Colonic mucosa (tissue), 4 donors: Measurements from ENCODE around the gene DNAJB7. TPM values are rescaled to one million over a fixed set of nuclear protein-coding genes. Genes with fewer than 3 reads are reported as not detected.
"Not testable (repeated sequence)": the region's sequence is repeated elsewhere in the genome, so short reads cannot be mapped to it uniquely, and the experiment has no call there.

Experiments used
- DNase-seq: peaks from one replicate; pipeline ENCODE4 v3.0.0-alpha.2; 2020
- H3K27ac ChIP-seq: fragments of 200-600 bp; one replicate; pipeline ENCODE4 v1.8.0; 2021
- H3K27me3 ChIP-seq: fragments of 200-600 bp; one replicate; pipeline ENCODE4 v1.8.0; 2021
- H3K36me3 ChIP-seq: fragments of 200-600 bp; one replicate; pipeline ENCODE4 v1.8.0; 2021
- H3K4me1 ChIP-seq: fragments of 200-600 bp; one replicate; pipeline ENCODE4 v1.8.0; 2021; ENCODE audit warnings: mild to moderate bottlenecking
- H3K4me3 ChIP-seq: fragments of 200-600 bp; one replicate; pipeline ENCODE4 v1.8.0; 2021
- H3K9ac ChIP-seq, 2 donors: one replicate each; pipeline ENCODE4 v1.7.0; 2013; ENCODE audit warnings: control low read depth in 2 of 2, low read depth in 2 of 2, low read length in 2 of 2
- H3K9me3 ChIP-seq: fragments of 200-600 bp; one replicate; pipeline ENCODE4 v1.8.0; 2021
- intact Hi-C: fragments of 100-400 bp; cut with DNase I; formaldehyde crosslinking; loops from one replicate; pipeline ENCODE4 v1.14.1; 2022
- total RNA-seq, 2 donors: library from RNA; stranded (reverse); fragmentation: NEBNext Ultra II Directional in 1 of 2; extraction: Animal tissue kit (Norgen Biotek cat#: 25700) in 1 of 2; gene quantifications; one replicate each; pipeline ENCODE4 v1.2.1, GENCODE V29; 2021
- TF ChIP-seq, protein P1 (sequence below): fragments of 200-600 bp; IDR thresholded peaks from one replicate; pipeline ENCODE4 v1.8.0; 2022; ENCODE audit warnings: antibody characterized with exemption, mild to moderate bottlenecking
- donor health status: healthy.
- donor health status: DM: no; HTN: no; CAD: no.
- donor health status: DM: no; HTN: no; CAD: no.

Gene DNAJB7
- total RNA-seq, 2 donors from 2014 or later: 0.12 to 0.16 TPM

GRCh38 chr22:40844951-40845350 lies 17.0 kb downstream of the DNAJB7 start:
- intact Hi-C loops: loop anchor here (10.0 kb wide), 1 partner anchor 300 kb away; no protein-coding TSS in a partner anchor

GRCh38 chr22:40838486-40838885 lies 23.4 kb downstream of the DNAJB7 start:
- Histone ChIP-seq H3K27ac (no peak overlapping the region), H3K4me3 (no peak overlapping the region), H3K4me1 (peaks cover 5% of the 10 kb centered on the region), H3K27me3 (no peaks in the 10 kb centered on the region), H3K36me3 (peaks cover 7% of the 10 kb centered on the region), H3K9ac (no peak overlapping the region), H3K9me3 (no peaks in the 10 kb centered on the region)
- TF ChIP-seq, protein P1, sequence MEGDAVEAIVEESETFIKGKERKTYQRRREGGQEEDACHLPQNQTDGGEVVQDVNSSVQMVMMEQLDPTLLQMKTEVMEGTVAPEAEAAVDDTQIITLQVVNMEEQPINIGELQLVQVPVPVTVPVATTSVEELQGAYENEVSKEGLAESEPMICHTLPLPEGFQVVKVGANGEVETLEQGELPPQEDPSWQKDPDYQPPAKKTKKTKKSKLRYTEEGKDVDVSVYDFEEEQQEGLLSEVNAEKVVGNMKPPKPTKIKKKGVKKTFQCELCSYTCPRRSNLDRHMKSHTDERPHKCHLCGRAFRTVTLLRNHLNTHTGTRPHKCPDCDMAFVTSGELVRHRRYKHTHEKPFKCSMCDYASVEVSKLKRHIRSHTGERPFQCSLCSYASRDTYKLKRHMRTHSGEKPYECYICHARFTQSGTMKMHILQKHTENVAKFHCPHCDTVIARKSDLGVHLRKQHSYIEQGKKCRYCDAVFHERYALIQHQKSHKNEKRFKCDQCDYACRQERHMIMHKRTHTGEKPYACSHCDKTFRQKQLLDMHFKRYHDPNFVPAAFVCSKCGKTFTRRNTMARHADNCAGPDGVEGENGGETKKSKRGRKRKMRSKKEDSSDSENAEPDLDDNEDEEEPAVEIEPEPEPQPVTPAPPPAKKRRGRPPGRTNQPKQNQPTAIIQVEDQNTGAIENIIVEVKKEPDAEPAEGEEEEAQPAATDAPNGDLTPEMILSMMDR: no peak
- no peak for DNase-seq
- intact Hi-C loops: no loop called here

More at GRCh38 chr22:40844951-40845350, 17.0 kb downstream of the DNAJB7 start:
- TF ChIP-seq, protein P1: no peak
- Histone ChIP-seq H3K27me3 (no peaks in the 10 kb centered on the region), H3K36me3 (no peaks in the 10 kb centered on the region), H3K4me1 (no peaks in the 10 kb centered on the region), H3K9ac (no peak overlapping the region), H3K27ac (no peak overlapping the region), H3K9me3 (no peaks in the 10 kb centered on the region), H3K4me3 (no peak overlapping the region)
- no peak for DNase-seq

DNA sequence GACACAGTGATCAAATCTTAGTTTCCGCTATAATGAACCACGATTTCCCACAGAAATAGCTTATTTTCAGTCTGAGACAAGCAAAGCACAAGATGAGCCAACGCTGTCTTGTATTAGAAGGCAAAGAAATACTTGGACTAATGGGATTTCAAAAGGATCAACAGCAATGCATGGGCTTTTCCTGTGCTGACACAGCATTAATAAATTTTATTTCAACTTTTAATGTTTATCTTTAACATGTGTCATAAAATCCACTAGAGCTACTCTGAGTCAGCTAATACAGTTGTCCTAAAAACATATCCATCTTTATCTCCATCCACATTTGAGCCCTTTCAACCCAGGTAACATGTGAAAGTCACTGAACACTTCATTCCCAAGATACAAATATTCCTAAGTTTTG lies 27.3 kb downstream of the DNAJB7 start:
- H3K4me3 ChIP-seq: no peak overlapping the region
- TF ChIP-seq, protein P1: no peak
- no peak overlapping the region for H3K9ac ChIP-seq
- H3K9me3 ChIP-seq: no peaks in the 10 kb centered on the region
- peaks cover 17% of the 10 kb centered on the region for H3K36me3 ChIP-seq
- intact Hi-C loops: no loop called here
- no peaks in the 10 kb centered on the region for H3K27me3 ChIP-seq
- H3K4me1 ChIP-seq: peaks cover 5% of the 10 kb centered on the region
- no peak overlapping the region for H3K27ac ChIP-seq
- no peak for DNase-seq

DNA sequence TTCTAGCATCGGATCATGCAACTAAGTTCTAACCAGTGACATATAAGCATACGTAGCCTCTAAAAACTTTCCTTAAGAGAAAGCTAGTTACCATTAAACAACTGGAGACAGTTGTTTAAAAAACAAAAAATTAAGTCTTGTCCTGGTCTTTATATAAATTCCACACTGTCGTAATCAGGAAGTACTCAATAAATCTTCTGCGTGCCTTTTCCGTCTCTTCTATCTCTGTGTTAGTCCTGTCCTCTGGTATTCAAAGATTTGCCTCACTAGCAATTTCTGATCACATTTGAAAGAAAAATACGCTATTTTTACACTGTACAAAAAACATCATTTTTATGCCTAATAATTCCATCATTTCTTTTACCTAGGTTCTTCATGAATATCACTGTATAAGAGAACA lies 32.8 kb downstream of the DNAJB7 start:
- Histone ChIP-seq H3K36me3 (peaks cover 17% of the 10 kb centered on the region), H3K27ac (no peak overlapping the region), H3K9ac (no peak overlapping the region), H3K4me1 (no peaks in the 10 kb centered on the region), H3K4me3 (no peak overlapping the region), H3K9me3 (no peaks in the 10 kb centered on the region), H3K27me3 (no peaks in the 10 kb centered on the region)
- intact Hi-C loops: no loop called here
- DNase-seq: no peak
- TF ChIP-seq, protein P1: no peak

- no peaks in the 10 kb centered on the region for H3K4me1 ChIP-seq
- no peak overlapping the region for H3K4me3 ChIP-seq
- no peaks in the 10 kb centered on the region for H3K27me3 ChIP-seq
- no peak for DNase-seq
- H3K27ac ChIP-seq: no peak overlapping the region
- peaks cover 18% of the 10 kb centered on the region for H3K36me3 ChIP-seq
- TF ChIP-seq, protein P1: no peak
- no peak overlapping the region for H3K9ac ChIP-seq
- no peaks in the 10 kb centered on the region for H3K9me3 ChIP-seq
- intact Hi-C loops: no loop called here
Measured at GRCh38 chr22:40826984-40827741, 34.8 kb downstream of the DNAJB7 start.

DNA sequence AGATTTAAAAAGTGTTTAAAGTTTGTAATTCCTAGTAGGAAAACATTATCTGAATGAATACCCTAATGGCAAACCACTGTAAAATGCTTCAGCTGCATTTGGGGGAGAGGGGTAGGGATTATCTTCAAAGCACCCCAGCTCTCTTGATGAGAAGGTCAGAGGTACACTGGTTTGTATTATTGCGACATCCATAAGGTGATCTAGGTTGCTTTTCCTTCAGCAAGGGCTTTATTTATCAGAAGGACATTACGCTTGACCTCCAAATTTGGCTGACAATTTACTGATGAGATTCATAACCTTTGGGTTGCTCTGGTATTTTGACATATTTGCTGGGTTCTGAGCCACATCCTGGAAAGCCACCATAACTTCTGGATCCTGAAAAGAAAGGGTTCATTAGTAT lies 35.6 kb downstream of the DNAJB7 start:
- peaks cover 14% of the 10 kb centered on the region for H3K36me3 ChIP-seq
- H3K4me1 ChIP-seq, DNase-seq, intact Hi-C loops, H3K4me3 ChIP-seq, H3K9ac ChIP-seq, H3K9me3 ChIP-seq, H3K27me3 ChIP-seq, H3K27ac ChIP-seq: not testable (repeated sequence)
